Bronchial smooth muscle cell (primary cell): ENCODE data around the gene GRAPL. TPM values are rescaled to one million over a fixed set of nuclear protein-coding genes. Genes with fewer than 3 reads are reported as not detected.

ENCODE experiments used
- total RNA-seq: library from RNA; depleted of rRNA; stranded (reverse); fragments of >200 nt; gene quantifications from 2 replicates; pipeline ENCODE4 v1.2.1, GENCODE V29; 2014

The GRAPL gene
- 0.16 TPM in 1 of 2 replicates, not detected in the other for total RNA-seq

DNA sequence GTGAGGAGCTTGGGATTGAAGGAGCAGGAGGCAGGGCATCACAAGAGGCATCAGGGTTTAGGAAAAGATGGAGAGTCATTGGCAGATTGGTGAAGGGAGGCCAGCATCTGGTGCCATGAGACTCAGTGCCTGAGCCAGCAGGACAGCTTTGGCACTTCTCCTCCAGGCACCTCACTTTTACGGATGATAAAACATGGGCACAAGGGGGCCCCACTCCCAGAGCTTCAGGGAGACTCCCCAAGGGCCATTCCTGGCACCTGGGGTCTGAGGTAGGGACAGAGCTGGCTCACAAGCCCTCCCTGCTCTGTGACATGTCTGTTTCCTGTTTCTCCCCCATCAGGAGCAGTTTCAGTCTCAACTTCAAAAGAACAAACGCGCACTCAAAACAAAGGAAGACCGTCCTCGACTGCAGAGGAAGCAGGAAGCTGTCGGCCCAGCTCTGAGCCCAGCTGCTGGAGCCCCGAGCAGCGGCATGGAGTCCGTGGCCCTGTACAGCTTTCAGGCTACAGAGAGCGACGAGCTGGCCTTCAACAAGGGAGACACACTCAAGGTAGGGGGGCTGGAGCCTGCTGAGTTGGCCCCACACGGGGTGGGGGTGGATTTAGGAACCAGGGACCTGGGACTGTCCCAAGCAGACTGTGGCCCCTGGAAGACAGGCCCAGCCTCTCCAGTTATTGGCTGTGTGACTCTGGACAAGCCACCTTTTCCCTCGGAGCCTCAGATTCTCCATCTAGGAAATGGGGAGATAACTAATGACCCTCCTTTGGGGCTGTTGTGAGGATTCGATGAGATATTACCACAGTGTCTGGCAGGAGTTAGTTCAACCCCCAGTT lies at the start of gene GRAPL:
GRAPL (plus strand) TSS at position 442 of the 833 bp plus-strand sequence; CDS start at position 473, 31 bp downstream.

Other genes starting within 250 kb of the GRAPL start
- not detected in 2 replicates for gene SLC5A10, start 175.4 kb upstream of the GRAPL start, total RNA-seq
- gene FAM83G, start 122.8 kb upstream of the GRAPL start, total RNA-seq: 4.6 and 6.9 TPM in 2 replicates
- under 0.01 and 0.34 TPM in 2 replicates for gene GRAP, start 80.6 kb upstream of the GRAPL start, total RNA-seq
- 18.8 and 23.9 TPM in 2 replicates for gene EPN2, start 109.8 kb downstream of the GRAPL start, total RNA-seq
- 30.5 and 44.1 TPM in 2 replicates for gene B9D1, start 235.1 kb downstream of the GRAPL start, total RNA-seq